Colonic mucosa (tissue), 4 donors: ENCODE results near the gene PIN4. TPM values are rescaled to one million over a fixed set of nuclear protein-coding genes. Genes with fewer than 3 reads are reported as not detected.
A peak's percentile ranks its signal among the peaks of the same experiment; 100 is the strongest.

Experiments used
- DNase-seq: peaks from one replicate; pipeline ENCODE4 v3.0.0-alpha.2; 2020
- H3K27ac ChIP-seq: fragments of 200-600 bp; one replicate; pipeline ENCODE4 v1.8.0; 2021
- H3K27me3 ChIP-seq: fragments of 200-600 bp; one replicate; pipeline ENCODE4 v1.8.0; 2021
- H3K36me3 ChIP-seq: fragments of 200-600 bp; one replicate; pipeline ENCODE4 v1.8.0; 2021
- H3K4me1 ChIP-seq: fragments of 200-600 bp; one replicate; pipeline ENCODE4 v1.8.0; 2021; ENCODE audit warnings: mild to moderate bottlenecking
- H3K4me3 ChIP-seq: fragments of 200-600 bp; one replicate; pipeline ENCODE4 v1.8.0; 2021
- H3K9ac ChIP-seq, 2 donors: one replicate each; pipeline ENCODE4 v1.7.0; 2013; ENCODE audit warnings: control low read depth in 2 of 2, low read depth in 2 of 2, low read length in 2 of 2
- H3K9me3 ChIP-seq: fragments of 200-600 bp; one replicate; pipeline ENCODE4 v1.8.0; 2021
- intact Hi-C: fragments of 100-400 bp; cut with DNase I; formaldehyde crosslinking; loops from one replicate; pipeline ENCODE4 v1.14.1; 2022
- total RNA-seq, 2 donors: library from RNA; stranded (reverse); fragmentation: NEBNext Ultra II Directional in 1 of 2; extraction: Animal tissue kit (Norgen Biotek cat#: 25700) in 1 of 2; gene quantifications; one replicate each; pipeline ENCODE4 v1.2.1, GENCODE V29; 2021
- TF ChIP-seq, protein P1 (sequence below): fragments of 200-600 bp; IDR thresholded peaks from one replicate; pipeline ENCODE4 v1.8.0; 2022; ENCODE audit warnings: antibody characterized with exemption, mild to moderate bottlenecking
- donor health status: healthy.
- donor health status: DM: no; HTN: no; CAD: no.
- donor health status: DM: no; HTN: no; CAD: no.

PIN4 gene
- 10 to 100 TPM in 1 of 2 donors, 1 to 10 TPM in 1; 8.2 to 10.4 TPM for total RNA-seq

DNA sequence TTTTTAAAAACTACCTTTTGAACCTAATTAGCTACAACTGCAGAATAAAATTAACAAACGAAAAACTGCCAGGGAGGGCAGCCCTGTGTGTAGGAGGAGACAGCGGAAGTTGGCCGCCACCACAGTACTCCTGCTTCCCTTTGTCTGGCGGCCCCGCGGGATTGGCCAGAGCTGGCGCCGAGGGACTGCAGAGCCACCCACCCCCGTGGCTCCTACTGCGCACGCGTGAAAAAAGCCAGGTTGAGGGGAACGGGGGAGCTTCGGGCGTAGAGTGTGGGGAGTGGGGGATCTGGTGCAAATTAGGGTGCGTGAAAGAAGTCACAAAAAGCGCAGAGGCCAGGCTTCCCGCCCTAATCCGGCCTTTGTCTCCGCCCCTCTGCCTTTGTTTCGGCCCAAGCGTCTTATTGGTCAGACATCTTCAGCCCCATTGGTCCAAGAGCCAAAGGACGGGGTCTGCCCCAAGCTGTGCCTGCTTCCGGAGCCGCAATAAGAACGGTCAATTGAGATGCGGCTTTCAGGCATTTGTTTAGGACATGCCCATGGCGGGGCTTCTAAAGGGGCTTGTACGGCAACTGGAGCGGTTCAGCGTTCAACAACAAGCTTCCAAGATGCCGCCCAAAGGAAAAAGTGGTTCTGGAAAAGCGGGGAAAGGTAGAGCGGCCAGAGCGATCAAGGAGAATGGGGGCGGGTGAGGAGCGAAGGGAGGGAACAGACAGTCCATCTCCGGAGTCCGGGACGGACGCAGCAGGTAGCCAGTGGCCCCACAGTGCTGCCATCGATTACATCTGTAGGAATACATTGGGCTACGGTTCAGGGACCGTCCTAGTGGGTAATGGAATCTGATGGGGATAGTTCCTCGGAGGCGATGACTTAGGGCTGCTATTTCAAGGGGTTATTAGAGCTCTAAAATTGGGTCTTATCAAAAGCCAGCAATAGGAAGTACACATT lies at the start of gene PIN4:
PIN4 (plus strand) TSS at position 580 of the 948 bp plus-strand sequence; CDS start at position 609, 29 bp downstream.
- Histone ChIP-seq H3K27ac (peak within 1 kb of the TSS; percentile 77), H3K9me3 (no peaks in the 10 kb centered on the region), H3K4me3 (peak within 1 kb of the TSS; percentile 62), H3K27me3 (no peaks in the 10 kb centered on the region), H3K9ac (peak within 1 kb of the TSS; percentile 38 to 59), H3K4me1 (no peaks in the 10 kb centered on the region), H3K36me3 (no peaks in the 10 kb centered on the region)
- TF ChIP-seq, protein P1, sequence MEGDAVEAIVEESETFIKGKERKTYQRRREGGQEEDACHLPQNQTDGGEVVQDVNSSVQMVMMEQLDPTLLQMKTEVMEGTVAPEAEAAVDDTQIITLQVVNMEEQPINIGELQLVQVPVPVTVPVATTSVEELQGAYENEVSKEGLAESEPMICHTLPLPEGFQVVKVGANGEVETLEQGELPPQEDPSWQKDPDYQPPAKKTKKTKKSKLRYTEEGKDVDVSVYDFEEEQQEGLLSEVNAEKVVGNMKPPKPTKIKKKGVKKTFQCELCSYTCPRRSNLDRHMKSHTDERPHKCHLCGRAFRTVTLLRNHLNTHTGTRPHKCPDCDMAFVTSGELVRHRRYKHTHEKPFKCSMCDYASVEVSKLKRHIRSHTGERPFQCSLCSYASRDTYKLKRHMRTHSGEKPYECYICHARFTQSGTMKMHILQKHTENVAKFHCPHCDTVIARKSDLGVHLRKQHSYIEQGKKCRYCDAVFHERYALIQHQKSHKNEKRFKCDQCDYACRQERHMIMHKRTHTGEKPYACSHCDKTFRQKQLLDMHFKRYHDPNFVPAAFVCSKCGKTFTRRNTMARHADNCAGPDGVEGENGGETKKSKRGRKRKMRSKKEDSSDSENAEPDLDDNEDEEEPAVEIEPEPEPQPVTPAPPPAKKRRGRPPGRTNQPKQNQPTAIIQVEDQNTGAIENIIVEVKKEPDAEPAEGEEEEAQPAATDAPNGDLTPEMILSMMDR, result no peak
- intact Hi-C loops, result no loop called here
- peak; percentile 93 for DNase-seq

DNA sequence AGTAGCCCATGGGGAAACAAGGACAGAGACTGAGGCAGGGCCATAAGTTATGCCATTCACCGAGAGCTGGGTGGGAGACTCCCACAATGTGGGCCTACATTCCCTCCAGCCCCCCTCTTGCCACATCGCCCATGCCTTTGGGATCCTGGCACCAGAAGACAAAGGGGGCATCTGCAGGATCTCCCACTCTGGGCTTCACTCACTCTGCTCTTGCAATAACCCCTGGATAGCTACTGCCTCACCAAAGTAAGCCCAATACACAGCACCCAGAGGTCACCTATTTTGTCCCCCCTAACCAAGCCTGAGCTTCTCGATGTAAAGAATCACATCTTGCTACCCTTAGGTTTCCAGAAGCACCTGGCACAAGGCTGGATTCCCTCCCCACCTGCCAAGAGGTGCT lies 49.1 kb upstream of the PIN4 start:
- no peak for DNase-seq
- TF ChIP-seq, protein P1, result no peak
- intact Hi-C loops, result no loop called here
- Histone ChIP-seq H3K36me3 (no peaks in the 10 kb centered on the region), H3K9ac (no peak overlapping the region), H3K27me3 (peaks cover 13% of the 10 kb centered on the region), H3K4me1 (no peaks in the 10 kb centered on the region), H3K4me3 (no peak overlapping the region), H3K9me3 (no peaks in the 10 kb centered on the region), H3K27ac (no peak overlapping the region)

DNA sequence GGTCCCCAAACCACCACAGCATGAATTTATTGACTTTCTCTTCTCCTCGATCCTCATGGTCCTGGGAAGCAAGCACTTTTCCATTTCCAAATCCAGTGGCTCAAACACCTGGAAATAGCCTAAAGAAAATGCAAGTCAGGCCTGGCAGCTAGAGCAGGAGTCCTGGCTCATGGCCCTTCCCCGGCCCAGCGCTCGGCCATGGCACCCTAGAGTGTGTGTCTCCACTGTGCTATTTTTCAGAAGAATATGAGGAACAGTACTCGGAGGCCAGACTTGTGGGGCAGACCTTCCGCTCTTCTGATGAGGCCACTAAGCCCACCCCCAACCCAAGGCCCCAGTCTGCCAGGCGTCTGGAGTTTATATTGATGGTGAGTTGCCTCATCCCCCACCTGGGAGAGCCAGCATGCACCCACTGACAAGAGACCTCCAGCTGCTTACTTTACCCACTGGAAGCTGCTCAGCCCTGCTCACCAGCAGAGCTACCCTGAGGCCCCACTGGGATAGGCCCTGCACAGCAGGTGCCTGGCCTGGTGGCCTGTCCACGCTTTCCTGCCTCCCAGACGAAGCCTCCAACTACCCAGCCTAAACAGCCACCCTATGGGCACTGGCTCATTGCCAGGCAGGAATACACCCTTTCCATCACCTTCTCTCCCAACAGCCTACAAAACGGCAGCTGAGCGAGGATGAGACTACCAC lies 47.6 kb upstream of the PIN4 start:
- H3K4me3 ChIP-seq, result no peak overlapping the region
- H3K36me3 ChIP-seq, result no peaks in the 10 kb centered on the region
- H3K4me1 ChIP-seq, result no peaks in the 10 kb centered on the region
- H3K27me3 ChIP-seq, result peaks cover 13% of the 10 kb centered on the region
- intact Hi-C loops, result no loop called here
- H3K9me3 ChIP-seq, result no peaks in the 10 kb centered on the region
- no peak overlapping the region for H3K9ac ChIP-seq
- TF ChIP-seq, protein P1, result no peak
- no peak overlapping the region for H3K27ac ChIP-seq
- DNase-seq, result no peak

DNA sequence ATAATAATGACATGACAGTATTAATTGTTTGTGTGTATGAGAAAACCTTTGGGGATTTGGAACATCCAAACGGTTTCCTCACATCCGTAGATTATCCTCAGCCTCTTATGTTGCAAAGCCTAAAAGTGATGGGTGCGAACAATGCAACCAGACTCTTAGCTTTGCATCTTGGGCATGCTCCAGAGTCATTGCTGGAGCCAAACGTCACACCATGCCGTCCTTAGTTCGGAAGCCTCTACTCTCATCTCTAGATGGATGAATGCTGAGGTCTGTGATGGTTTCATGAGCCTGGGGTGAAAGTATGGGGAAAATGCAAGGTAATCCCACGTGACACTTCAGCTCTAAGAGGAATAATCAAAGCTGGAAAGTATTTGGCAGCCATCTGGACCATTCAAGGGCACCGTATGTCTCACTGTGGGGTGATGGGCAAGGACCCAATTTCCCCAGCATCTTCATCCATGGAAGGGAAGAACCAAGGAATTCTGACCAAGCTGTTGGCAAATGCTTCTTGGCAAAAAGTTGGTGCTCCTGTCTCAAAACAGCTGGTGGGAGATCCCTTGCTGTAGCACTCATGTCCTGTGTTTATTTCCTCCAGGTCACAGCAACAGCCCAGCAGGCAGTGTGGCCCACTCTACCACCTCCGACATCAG lies 43.6 kb upstream of the PIN4 start:
- Histone ChIP-seq H3K9me3 (no peaks in the 10 kb centered on the region), H3K27me3 (no peaks in the 10 kb centered on the region), H3K4me1 (no peaks in the 10 kb centered on the region), H3K36me3 (no peaks in the 10 kb centered on the region), H3K27ac (no peak overlapping the region), H3K4me3 (no peak overlapping the region), H3K9ac (no peak overlapping the region)
- DNase-seq, result no peak
- intact Hi-C loops, result no loop called here
- TF ChIP-seq, protein P1, result no peak

DNA sequence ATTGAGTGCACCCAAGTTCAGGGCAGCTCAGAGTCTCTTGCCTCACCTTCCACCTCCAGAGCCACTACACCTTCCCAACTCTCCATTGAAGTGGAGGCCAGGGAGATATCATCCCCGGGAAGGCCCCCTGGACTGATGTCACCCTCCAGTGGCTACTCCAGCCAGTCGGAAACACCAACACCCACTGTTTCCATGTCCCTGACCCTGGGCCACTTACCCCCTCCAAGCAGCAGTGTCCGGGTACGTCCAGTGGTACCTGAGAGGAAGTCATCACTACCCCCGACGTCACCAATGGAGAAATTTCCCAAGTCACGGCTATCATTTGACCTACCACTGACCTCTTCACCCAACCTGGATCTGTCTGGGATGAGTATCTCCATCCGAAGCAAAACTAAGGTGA lies 42.0 kb upstream of the PIN4 start:
- Histone ChIP-seq H3K4me1 (no peaks in the 10 kb centered on the region), H3K36me3 (no peaks in the 10 kb centered on the region), H3K4me3 (no peak overlapping the region), H3K9ac (no peak overlapping the region), H3K27ac (no peak overlapping the region), H3K27me3 (no peaks in the 10 kb centered on the region), H3K9me3 (no peaks in the 10 kb centered on the region)
- TF ChIP-seq, protein P1, result no peak
- no peak for DNase-seq
- intact Hi-C loops, result no loop called here
